ENCODE results near the gene C1QTNF6.

DNA sequence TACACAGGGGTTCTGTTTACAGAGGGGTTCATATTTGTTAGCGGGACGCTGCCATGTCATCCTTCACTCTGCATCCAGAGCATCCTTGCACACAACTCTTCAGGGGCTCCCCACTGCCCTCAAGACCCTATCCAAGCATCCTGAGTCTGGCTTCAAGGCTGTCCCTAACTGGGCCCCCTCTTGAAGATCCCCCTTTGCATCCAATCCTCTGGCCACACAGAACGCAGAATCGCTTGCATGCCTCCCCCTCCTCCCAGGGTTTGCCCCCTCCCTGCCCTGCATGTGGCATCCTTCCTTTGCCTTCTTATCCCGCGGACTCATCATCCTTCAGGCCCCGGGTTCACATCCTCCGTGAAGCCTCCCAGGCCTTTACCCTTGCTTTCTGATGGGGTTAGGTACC lies 18.6 kb downstream of the C1QTNF6 start:
- no peak for TF ChIP-seq EZH2 (IDR thresholded peaks at IDR 0.05; ENCODE audit: borderline replicate concordance, control insufficient read depth, low read depth, low read length)
- TF ChIP-seq MAX (IDR thresholded peaks at IDR 0.05; ENCODE audit: low read depth, low read length): no peak
- no peak for TF ChIP-seq TCF7 (IDR thresholded peaks at IDR 0.05; ENCODE audit: borderline replicate concordance)
- TF ChIP-seq, protein P1, sequence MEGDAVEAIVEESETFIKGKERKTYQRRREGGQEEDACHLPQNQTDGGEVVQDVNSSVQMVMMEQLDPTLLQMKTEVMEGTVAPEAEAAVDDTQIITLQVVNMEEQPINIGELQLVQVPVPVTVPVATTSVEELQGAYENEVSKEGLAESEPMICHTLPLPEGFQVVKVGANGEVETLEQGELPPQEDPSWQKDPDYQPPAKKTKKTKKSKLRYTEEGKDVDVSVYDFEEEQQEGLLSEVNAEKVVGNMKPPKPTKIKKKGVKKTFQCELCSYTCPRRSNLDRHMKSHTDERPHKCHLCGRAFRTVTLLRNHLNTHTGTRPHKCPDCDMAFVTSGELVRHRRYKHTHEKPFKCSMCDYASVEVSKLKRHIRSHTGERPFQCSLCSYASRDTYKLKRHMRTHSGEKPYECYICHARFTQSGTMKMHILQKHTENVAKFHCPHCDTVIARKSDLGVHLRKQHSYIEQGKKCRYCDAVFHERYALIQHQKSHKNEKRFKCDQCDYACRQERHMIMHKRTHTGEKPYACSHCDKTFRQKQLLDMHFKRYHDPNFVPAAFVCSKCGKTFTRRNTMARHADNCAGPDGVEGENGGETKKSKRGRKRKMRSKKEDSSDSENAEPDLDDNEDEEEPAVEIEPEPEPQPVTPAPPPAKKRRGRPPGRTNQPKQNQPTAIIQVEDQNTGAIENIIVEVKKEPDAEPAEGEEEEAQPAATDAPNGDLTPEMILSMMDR (IDR thresholded peaks at IDR 0.05 in 2 of 3, conservative IDR thresholded peaks at IDR 0.05 in 1 of 3; ENCODE audit: control insufficient read depth in 2 of 3, extremely low read depth in 1 of 3, insufficient read depth in 1 of 3, low read depth in 3 of 3, low read length in 3 of 3): no peak
- no peak for TF ChIP-seq PRDM15 (CRISPR knock-in tag; IDR thresholded peaks at IDR 0.05)
- TF ChIP-seq RB1 (IDR thresholded peaks at IDR 0.05; ENCODE audit: borderline replicate concordance): no peak
- TF ChIP-seq POLR2A (IDR thresholded peaks at IDR 0.05; ENCODE audit: low read depth, low read length): no peak
- no peak for TF ChIP-seq PKNOX1 (IDR thresholded peaks at IDR 0.05)
- TF ChIP-seq CBX3 (IDR thresholded peaks at IDR 0.05; ENCODE audit: borderline replicate concordance, low read depth): no peak
- no peak for TF ChIP-seq JUND (IDR thresholded peaks at IDR 0.05; ENCODE audit: low read depth, low read length)
- TF ChIP-seq TAF1 (IDR thresholded peaks at IDR 0.05; ENCODE audit: borderline replicate concordance, low read depth, low read length): no peak

Data from GM12878 (cell line).